GM19351 (cell line): ENCODE measurements around the gene SHROOM2.
"Not testable (repeated sequence)": the region's sequence is repeated elsewhere in the genome, so short reads cannot be mapped to it uniquely, and the experiment has no call there.

Source experiments
- ATAC-seq: cut with Tn5 transposase; IDR thresholded peaks from one replicate; pipeline ENCODE4 v1.9.1; 2021; ENCODE audit warnings: mild to moderate bottlenecking, moderate library complexity; ENCODE audit not compliant: unreplicated experiment

Gene SHROOM2, protein sequence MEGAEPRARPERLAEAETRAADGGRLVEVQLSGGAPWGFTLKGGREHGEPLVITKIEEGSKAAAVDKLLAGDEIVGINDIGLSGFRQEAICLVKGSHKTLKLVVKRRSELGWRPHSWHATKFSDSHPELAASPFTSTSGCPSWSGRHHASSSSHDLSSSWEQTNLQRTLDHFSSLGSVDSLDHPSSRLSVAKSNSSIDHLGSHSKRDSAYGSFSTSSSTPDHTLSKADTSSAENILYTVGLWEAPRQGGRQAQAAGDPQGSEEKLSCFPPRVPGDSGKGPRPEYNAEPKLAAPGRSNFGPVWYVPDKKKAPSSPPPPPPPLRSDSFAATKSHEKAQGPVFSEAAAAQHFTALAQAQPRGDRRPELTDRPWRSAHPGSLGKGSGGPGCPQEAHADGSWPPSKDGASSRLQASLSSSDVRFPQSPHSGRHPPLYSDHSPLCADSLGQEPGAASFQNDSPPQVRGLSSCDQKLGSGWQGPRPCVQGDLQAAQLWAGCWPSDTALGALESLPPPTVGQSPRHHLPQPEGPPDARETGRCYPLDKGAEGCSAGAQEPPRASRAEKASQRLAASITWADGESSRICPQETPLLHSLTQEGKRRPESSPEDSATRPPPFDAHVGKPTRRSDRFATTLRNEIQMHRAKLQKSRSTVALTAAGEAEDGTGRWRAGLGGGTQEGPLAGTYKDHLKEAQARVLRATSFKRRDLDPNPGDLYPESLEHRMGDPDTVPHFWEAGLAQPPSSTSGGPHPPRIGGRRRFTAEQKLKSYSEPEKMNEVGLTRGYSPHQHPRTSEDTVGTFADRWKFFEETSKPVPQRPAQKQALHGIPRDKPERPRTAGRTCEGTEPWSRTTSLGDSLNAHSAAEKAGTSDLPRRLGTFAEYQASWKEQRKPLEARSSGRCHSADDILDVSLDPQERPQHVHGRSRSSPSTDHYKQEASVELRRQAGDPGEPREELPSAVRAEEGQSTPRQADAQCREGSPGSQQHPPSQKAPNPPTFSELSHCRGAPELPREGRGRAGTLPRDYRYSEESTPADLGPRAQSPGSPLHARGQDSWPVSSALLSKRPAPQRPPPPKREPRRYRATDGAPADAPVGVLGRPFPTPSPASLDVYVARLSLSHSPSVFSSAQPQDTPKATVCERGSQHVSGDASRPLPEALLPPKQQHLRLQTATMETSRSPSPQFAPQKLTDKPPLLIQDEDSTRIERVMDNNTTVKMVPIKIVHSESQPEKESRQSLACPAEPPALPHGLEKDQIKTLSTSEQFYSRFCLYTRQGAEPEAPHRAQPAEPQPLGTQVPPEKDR (N-terminal part only)

DNA sequence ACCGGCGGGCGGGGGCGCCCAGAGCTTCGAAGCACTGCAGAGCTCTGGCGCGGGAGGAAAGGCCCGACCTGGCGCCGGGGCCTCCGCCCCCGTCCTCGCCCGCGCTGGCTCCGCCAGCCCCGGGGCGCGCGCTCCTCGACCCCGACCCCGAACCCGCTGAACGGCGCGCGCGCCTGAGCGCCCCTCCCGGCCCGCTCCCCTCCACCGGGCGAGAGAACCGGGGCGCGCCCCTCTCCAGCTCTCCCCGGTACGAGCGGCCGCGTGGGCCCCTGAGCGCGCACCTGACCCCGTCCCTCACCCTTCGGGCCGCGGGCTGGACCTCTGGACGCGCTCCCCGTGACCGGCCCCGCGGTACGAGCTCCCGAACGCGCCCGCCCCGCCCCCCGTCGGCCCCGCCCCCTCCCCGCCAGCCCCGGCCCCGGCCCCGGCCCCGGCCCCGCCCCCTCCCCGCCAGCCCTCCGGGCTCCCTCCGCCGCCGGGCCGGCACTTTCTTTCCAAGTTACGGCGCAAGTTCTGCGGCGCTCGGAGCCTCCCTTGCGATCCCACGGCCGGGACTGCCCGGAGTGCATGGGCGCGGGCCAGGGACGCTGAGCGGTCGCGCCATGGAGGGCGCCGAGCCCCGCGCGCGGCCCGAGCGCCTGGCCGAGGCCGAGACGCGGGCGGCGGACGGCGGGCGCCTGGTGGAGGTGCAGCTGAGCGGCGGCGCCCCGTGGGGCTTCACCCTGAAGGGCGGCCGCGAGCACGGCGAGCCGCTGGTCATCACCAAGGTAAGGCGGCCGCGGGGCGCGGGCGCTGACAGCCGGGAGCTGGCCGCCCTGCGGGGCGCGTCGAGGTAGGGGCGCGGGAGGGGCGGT lies at the start of gene SHROOM2:
Gene SHROOM2, plus strand, starts transcription at position 486 of the 854 bp plus-strand sequence. Its CDS starts 117 bp downstream, at position 603.
- ATAC-seq = no peak

DNA sequence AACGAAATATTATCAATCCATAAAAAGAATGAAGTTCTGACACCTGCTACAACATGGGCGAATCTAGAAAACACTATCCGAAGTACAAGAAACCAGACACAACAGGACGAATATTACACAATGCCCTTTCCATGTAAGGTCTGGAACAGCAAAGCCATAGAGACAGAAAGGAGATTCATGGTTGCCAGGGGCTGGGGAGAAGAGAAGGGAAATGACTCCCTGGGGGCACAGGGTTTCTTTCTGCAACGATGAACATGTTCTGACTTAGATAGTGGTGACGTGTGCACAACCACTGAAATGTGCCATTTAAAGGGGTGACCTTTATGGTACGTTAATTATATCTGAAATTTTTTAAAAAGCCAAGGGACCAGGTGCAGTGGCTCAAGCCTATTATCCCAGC lies 48.9 kb upstream of the SHROOM2 start:
- no peak for ATAC-seq

DNA sequence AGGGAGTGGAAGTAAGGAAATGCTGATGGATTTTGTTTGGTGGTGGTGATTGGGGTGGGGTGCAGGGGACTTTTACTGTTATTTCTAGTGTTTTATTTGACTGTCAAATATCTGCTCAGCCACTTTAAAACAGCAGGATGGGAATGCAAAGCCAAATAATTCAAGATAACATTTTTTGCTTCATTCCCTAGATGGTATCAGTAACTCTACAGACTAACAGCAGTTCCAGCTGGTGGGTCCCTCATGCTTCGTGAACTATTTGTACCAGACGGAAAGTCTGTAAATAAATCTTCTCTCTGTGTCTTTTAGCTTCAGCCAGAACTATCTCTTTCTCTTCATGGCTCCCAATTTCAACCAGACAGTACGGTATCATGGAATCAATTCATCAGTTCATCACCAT lies 48.1 kb upstream of the SHROOM2 start:
- no peak for ATAC-seq

DNA sequence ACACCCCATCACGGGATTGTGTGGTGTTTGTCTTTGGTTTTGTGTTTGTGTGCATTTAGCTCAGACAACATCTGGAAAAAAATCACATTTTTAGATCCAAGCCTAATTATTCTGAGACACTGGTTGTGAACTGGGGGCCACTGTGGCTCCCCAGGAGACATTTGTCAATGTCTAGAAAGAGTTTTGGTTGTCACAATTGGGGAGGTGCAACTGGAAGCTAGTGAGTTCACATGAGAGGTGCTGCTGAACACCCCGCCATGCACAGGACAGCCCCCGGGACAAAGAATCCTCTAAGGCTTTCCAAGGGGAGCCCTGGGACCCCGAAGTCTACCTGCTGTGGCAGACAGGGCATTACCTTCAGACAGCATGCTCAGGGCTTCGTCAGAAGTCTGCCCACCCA lies 47.1 kb upstream of the SHROOM2 start:
- ATAC-seq = no peak

DNA sequence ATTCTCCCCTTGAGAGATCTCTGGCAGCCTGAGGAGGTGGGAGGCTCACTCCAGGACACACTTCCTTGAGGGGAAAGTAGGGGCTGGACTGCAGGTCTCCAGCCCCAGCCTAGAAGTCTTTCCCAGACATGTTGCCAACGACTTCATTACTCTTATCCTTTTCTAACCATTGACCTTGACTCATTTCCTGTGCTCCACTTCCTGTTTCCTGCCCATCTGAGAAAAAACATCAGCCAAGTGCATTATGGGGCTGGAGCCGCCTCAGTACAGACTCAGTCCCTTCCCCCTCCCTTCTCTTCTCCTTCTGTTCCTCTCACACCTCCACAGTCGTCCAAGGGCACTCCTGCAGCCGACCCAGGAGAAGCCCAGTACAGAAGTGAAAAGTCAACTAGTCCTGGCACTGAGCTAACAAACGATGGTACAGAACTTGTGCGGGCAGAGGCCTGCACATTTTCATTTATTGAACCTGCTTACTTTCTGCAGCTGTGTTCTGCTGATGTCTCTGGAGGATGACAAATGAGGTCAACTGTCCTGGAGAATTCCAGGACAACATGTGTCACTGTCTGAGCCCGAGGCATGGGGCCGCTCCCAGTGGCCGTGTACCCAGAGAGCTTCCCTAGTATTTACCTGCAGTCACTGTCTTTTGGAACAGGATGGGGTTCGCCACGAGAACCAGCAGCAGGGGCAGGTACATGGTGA lies 40.7 kb upstream of the SHROOM2 start:
- no peak for ATAC-seq

DNA sequence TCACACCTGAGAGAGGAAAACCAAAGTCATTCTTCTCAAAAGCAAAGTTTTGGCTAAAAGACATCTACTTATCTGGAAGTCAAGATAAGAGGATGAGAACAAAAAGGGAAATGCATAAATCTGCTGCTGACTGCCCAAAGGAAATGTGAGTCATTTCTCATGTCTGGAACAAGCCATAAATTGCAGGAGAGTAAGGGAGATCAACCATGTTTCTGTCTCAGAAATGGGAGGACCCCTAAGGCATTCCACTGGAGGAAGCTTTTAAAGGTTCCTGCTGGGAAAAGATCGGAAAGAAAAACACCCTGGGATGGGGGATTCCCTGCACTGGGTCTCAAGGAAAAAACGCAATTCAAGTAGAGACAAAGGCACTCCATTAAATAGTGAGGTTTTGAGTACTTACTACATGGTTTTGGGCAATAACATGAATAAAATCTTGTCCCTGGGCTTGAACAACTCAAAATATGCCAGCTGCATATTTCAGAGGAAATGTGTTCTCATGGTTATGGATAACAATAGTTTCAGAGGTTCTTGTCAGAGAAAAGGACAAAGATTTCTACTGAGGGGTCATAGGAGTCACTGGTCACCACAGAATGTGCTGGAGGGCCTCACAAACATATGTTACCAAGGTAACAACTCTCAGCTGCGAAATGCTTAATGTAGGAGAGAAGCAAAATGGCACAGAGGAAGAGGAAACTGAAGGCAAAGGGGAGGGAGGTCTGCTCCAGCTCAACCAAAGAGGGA lies 39.9 kb upstream of the SHROOM2 start:
- no peak for ATAC-seq

DNA sequence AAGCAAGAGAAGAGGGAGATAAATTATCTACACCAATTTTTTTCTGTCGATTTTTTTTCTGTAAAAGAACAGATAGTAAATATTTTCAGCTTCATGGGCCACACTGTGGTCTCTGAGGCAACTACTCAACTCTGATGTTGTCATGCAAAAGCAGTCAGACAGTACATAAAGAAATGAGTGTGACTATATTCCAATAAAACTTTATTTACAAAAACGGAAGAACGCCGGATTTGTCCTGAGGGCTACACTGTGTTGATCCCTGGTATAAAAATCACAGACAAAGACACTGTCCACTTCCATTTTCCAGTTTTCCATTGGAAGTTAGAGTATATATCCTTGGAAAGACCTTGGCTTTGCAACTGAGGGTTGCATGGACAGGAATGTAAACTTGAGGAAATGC lies 38.6 kb upstream of the SHROOM2 start:
- ATAC-seq = no peak

DNA sequence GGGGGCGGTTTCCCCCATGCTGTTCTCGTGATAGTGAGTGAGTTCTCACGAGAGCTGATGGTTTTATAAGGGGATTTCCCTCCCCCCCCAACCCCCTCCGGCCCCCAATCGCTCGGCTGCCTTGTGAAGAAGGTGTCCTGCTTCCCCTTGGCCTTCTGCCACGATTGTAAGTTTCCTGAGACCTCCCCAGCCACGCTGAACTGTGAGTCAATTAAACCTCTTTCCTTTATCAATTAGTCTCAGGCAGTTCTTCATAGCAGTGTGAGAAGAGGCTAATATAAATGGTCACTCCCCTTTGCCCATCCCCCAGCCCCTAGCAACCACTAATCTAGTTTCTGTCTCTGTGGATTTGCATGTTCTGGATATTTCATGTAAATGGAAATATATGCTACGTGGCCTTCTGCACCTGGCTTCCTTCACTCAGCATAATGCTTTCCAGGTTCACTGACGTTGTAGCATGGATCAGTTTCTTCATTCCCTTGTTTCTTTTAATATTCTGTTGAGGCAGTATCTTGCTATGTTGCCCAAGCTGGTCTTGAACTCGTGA lies 37.0 kb upstream of the SHROOM2 start:
- ATAC-seq = no peak

DNA sequence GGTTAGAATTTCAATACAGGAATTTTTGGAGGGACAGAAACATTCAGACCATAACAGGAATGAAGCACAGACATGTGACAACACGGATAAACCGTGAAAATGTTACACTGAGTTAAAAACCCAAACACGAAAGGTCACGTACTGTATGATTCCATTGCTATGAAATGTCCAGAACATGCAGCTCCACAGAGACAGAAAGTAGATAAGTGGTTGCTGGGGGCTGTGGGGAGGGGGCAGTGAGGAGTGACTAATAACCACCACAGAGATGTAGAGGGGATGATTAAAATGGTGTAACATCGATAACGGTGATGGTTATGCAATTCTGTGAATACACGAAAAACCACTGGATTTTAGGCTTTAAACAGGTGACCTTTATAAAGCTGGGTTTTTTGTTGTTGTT lies 28.9 kb upstream of the SHROOM2 start:
- ATAC-seq = no peak

DNA sequence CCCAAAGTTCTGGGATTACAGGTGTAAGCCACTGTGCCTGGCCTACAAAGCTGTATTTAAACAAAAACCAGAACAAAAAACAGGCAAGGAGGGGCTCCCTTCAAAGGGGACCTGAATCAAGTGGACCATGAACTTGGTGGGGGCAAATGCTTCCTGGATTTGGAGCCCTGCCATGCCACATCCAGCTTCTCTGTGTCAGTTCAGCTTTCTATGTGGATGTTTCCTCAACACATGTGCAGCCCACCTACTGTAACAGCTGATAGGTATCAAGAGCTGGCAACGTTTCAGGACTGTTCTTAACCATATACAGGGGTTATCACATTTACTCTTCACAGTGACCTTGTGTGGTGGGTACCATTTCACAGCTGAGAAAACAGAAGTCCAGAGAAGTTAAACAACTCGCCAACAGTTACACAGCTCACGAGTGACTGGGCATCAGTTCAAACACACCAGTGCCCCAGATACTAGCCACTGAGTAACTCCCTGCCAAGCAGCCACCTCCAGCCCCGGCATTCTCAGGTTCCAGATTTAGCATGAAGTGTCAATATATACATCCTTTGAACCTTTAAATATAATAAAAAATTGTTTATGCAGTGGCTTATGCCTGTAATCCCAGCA lies 28.1 kb upstream of the SHROOM2 start:
- no peak for ATAC-seq

DNA sequence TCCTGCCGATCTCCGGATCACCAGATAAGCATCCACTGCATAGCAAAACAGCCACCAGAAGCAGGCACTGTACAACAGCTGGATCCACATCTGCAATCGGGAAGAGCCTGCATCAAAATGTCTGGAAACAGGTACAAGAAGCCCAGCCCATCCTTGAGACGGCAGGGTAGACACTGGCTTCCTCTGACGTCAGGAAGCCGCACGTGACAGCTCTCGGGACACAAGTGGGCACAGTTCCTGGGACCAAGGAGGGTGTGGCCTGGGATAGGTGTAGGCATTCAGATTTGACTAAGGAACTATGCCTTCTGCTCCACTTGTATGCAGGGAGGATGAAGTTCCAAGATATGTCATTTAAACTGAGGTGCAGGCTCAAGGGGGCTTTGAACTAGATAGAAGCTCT lies 26.9 kb upstream of the SHROOM2 start:
- no peak for ATAC-seq

DNA sequence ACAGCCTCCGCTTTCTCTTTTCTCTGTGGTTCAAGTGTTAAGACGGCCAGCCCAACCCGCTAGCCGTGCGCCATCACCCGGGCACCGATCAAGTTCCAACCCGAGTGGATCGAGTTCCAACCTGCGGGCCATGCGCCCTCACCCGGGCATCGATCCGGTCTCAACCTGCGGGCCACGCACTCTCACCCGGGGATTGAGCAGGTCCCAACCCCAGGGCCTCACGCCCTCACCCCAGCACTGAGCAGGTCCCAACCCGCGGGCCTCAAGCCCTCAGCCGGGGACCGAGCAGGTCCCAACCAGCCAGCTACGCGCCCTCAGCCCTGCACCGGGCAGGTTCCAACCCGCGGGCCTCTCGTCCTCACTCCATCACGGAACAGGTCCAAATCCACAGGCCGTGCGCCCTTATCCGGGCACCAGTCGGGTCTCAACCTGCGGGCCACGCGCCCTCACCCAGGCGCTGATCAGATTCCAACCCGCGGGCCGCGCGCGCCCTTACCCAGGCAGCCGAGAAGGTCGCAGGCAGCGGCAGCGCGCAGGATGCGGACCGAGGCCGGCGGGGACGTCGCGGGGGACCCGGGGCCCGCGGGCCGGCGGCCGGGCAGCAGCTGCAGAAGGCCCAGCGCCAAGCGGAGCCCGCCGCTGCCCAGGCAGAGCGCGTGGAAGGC lies 21.0 kb upstream of the SHROOM2 start:
- ATAC-seq = no peak

DNA sequence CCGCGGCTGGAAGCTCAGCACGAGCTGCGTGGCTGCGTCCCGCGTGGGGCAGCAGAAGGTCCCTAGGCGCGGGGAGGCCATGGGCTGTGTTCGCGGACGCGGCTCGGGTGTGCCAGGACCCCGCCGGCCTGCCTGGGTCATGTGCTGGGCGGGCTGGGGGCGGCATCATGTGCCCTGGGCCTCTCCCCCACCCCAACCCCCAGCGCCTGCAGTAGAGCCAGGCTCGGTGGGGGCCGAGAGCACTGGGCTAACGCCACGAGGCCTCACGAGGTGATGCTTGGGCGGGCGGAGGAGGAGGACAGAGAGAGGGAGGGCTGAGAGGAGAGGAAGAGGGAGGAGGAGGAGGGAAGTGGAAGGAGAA lies 20.5 kb upstream of the SHROOM2 start, which contains the start of gene GPR143:
Gene GPR143, minus strand, starts transcription at position 111 of the 361 bp plus-strand sequence. Its CDS starts 30 bp downstream, at position 81.
- ATAC-seq = no peak

DNA sequence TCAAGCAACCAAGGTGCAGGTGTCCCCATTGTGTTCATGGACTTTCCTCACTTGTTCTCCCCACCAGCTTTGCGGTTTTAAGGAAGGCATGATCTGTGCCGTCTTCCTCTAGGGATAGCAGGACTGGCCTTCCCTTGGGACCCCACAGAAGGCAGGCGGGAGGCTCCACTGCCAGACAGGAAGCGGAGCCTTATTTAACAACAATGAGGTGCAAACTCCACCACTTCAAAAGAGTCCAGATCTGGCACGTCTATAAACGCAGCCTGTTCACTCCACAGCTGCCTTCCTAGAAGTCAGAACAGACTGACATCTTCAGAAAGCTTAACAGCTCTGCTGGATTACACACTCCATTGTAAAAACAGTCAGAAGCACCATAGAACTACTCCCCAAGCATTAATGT lies 18.9 kb upstream of the SHROOM2 start:
- ATAC-seq = no peak

DNA sequence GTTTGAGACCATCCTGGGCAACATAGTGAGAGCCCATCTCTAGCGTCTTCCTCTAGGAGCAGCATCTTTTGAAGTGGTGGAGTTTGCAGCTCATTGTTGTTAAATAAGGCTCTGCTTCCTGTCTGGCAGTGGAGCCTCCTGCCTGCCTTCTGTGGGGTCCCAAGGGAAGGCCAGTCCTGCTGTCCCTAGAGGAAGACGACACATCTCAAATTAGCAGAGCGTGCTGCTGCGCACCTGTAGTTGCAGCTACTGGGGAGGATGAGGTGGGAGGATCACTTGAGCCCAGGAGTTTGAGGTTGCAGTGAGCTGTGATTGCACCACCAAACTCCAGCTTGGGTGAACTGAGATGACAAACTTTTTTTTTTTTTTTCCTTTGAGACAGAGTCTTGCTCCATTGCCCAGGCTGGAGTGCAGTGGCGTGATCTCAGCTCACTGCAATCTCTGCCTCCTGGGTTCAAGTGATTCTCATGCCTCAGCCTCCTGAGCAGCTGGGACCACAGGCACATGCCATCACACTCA lies 17.8 kb upstream of the SHROOM2 start:
- not testable (repeated sequence) for ATAC-seq

DNA sequence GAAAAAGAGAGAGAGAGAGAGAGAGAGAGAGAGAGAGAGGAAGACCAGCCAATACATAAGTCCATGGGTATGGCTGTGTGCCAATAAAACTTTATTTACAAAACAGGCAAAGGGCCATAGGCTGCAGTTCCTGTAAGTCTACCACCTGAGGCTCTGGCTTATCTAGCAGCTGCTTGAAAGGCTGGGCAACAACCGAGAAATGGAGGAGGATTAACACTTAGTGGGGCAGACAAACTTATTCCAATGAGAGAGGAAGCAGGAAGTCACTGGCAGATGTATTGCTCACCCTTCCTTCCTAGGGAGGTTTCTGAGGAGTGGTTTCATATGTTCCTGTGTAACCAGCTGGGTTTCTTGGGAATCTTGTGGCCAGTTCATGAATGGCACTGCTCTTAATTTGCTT lies 15.9 kb upstream of the SHROOM2 start:
- no peak for ATAC-seq

DNA sequence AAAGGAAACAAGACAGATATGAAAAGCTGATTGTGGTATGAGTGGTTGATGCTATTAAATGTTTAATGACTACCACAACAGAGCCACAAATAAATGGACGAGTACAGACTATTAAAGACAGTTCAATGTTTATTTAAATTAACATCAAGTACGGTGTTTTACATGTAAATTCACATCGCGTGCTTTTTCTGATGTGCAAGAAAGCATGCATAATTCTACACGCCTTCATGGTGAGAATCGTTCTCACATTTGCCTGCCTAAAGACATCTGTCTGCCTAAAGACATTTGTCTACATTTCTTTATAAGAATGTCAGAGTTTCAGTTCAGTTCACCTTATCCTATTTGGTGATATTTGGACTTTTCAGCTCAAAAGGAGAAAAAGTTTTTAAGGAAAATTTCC lies 13.3 kb upstream of the SHROOM2 start:
- no peak for ATAC-seq
